Measurements from ENCODE around the gene CNBP.

The CNBP gene

GRCh38 chr3:129120254-129121004 lies 63.3 kb downstream of the CNBP start:
- H3K9ac ChIP-seq (ENCODE audit: low read depth, low read length, poor library complexity): peak overlapping the region; percentile 83
- no peak overlapping the region for H3K27ac ChIP-seq (replicated peaks; ENCODE audit: low read length)
- H3K23ac ChIP-seq (ENCODE audit: low read depth, low read length, poor library complexity): peak overlapping the region; percentile 31
- peaks cover 14 to 23% of the 10 kb centered on the region in 2 donors for H3K4me1 ChIP-seq (ENCODE audit: control insufficient read depth in 2 of 2, insufficient read depth in 1 of 2, low read depth in 1 of 2, low read length in 2 of 2)
- H2BK12ac ChIP-seq (ENCODE audit: low read length): no peak overlapping the region
- WGBS, 2 donors (ENCODE audit: extremely low coverage in 2 of 2, insufficient read length in 2 of 2, insufficient replicate concordance in 1 of 2): no CpG with 5 or more reads among the region's 18 CpGs
- H3K9me3 ChIP-seq (replicated peaks in 1 of 2; ENCODE audit: control insufficient read depth in 2 of 2, insufficient read depth in 1 of 2, low read depth in 1 of 2, low read length in 2 of 2): no peaks in the 10 kb centered on the region
- H3K79me1 ChIP-seq (ENCODE audit: low read depth, low read length): no peaks in the 10 kb centered on the region
- no peak overlapping the region for H2BK5ac ChIP-seq (ENCODE audit: low read length)
- peak overlapping the region; percentile 90 for H2AFZ ChIP-seq (ENCODE audit: low read length)
- H2BK120ac ChIP-seq (ENCODE audit: low read depth, low read length): no peak overlapping the region
- H3K4me2 ChIP-seq (ENCODE audit: insufficient read depth, low read length, poor library complexity, severe bottlenecking): peak overlapping the region; percentile 87
- peak; percentile 55 for DNase-seq (ENCODE audit: low spot score)
- no peak overlapping the region for H4K8ac ChIP-seq (ENCODE audit: low read depth, low read length)
- peak overlapping the region; percentile 72 to 89 for H3K4me3 ChIP-seq (ENCODE audit: low read length in 2 of 2)
- H2BK15ac ChIP-seq (ENCODE audit: low read length): no peak overlapping the region
- no peak overlapping the region for H4K91ac ChIP-seq (ENCODE audit: low read depth, low read length, poor library complexity)
- H3K27me3 ChIP-seq (ENCODE audit: control insufficient read depth in 3 of 3, insufficient read depth in 3 of 3, low read depth in 1 of 3, low read length in 3 of 3): no peaks in the 10 kb centered on the region
- H3K4ac ChIP-seq (ENCODE audit: low read length): no peak overlapping the region
- H2AK5ac ChIP-seq (ENCODE audit: low read depth, low read length): peak overlapping the region; percentile 23
- peak overlapping the region; percentile 86 for H3K18ac ChIP-seq (ENCODE audit: low read length)
- H3K36me3 ChIP-seq (replicated peaks in 1 of 2; ENCODE audit: control insufficient read depth in 2 of 2, insufficient read depth in 2 of 2, low read length in 2 of 2): peaks cover 0 to 17% of the 10 kb centered on the region in 2 donors
- H3K14ac ChIP-seq (ENCODE audit: low read length): no peak overlapping the region

- no peak overlapping the region for H4K8ac ChIP-seq (ENCODE audit: low read depth, low read length)
- no peak overlapping the region for H4K91ac ChIP-seq (ENCODE audit: low read depth, low read length, poor library complexity)
- H2BK12ac ChIP-seq (ENCODE audit: low read length): no peak overlapping the region
- H2BK5ac ChIP-seq (ENCODE audit: low read length): no peak overlapping the region
- peaks cover 17 to 23% of the 10 kb centered on the region in 2 donors for H3K4me1 ChIP-seq (ENCODE audit: control insufficient read depth in 2 of 2, insufficient read depth in 1 of 2, low read depth in 1 of 2, low read length in 2 of 2)
- H3K18ac ChIP-seq (ENCODE audit: low read length): no peak overlapping the region
- H3K9me3 ChIP-seq (replicated peaks in 1 of 2; ENCODE audit: control insufficient read depth in 2 of 2, insufficient read depth in 1 of 2, low read depth in 1 of 2, low read length in 2 of 2): no peaks in the 10 kb centered on the region
- no peak overlapping the region for H3K23ac ChIP-seq (ENCODE audit: low read depth, low read length, poor library complexity)
- H3K9ac ChIP-seq (ENCODE audit: low read depth, low read length, poor library complexity): no peak overlapping the region
- no peak for DNase-seq (ENCODE audit: low spot score)
- no peak overlapping the region for H2AK5ac ChIP-seq (ENCODE audit: low read depth, low read length)
- no peaks in the 10 kb centered on the region for H3K79me1 ChIP-seq (ENCODE audit: low read depth, low read length)
- no peak overlapping the region for H3K27ac ChIP-seq (replicated peaks; ENCODE audit: low read length)
- no peaks in the 10 kb centered on the region for H3K27me3 ChIP-seq (ENCODE audit: control insufficient read depth in 3 of 3, insufficient read depth in 3 of 3, low read depth in 1 of 3, low read length in 3 of 3)
- no peak overlapping the region for H3K4ac ChIP-seq (ENCODE audit: low read length)
- WGBS, 2 donors (ENCODE audit: extremely low coverage in 2 of 2, insufficient read length in 2 of 2, insufficient replicate concordance in 1 of 2): no CpG with 5 or more reads among the region's 13 CpGs
- H3K4me3 ChIP-seq (ENCODE audit: low read length in 2 of 2): peak overlapping the region in 1 of 2 donors; percentile 72
- H3K14ac ChIP-seq (ENCODE audit: low read length): no peak overlapping the region
- H3K4me2 ChIP-seq (ENCODE audit: insufficient read depth, low read length, poor library complexity, severe bottlenecking): no peak overlapping the region
- H2BK15ac ChIP-seq (ENCODE audit: low read length): no peak overlapping the region
- no peak overlapping the region for H2AFZ ChIP-seq (ENCODE audit: low read length)
- H3K36me3 ChIP-seq (replicated peaks in 1 of 2; ENCODE audit: control insufficient read depth in 2 of 2, insufficient read depth in 2 of 2, low read length in 2 of 2): peaks cover 0 to 23% of the 10 kb centered on the region in 2 donors
- H2BK120ac ChIP-seq (ENCODE audit: low read depth, low read length): no peak overlapping the region
These were observed 64.2 kb downstream of the CNBP start for GRCh38 chr3:129119365-129120100.

DNA sequence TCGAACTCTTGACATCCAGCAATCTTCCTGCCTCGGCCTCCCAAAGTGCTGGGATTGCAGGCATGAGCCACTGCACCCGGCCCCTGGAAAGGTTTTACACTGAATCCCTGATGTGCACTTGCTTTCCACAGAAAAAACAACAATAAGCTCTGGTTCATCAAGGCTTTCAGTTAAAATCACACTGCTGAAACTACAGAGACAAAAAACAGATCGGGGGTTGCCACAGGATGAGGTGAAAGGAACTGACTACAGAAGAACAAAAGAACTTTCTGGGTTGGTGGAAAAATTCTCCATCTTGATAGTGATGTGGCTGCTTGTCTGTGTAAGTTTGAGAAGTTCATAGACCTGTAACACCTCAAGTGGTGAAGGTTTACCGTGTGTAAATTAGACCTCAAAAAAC lies 65.0 kb downstream of the CNBP start:
- H3K9ac ChIP-seq (ENCODE audit: low read depth, low read length, poor library complexity): no peak overlapping the region
- peaks cover 19 to 23% of the 10 kb centered on the region in 2 donors for H3K4me1 ChIP-seq (ENCODE audit: control insufficient read depth in 2 of 2, insufficient read depth in 1 of 2, low read depth in 1 of 2, low read length in 2 of 2)
- no peak overlapping the region for H4K91ac ChIP-seq (ENCODE audit: low read depth, low read length, poor library complexity)
- H3K27me3 ChIP-seq (ENCODE audit: control insufficient read depth in 3 of 3, insufficient read depth in 3 of 3, low read depth in 1 of 3, low read length in 3 of 3): no peaks in the 10 kb centered on the region
- H2BK5ac ChIP-seq (ENCODE audit: low read length): no peak overlapping the region
- no peak overlapping the region for H2BK120ac ChIP-seq (ENCODE audit: low read depth, low read length)
- no peak for DNase-seq (ENCODE audit: low spot score)
- no peak overlapping the region for H3K4me3 ChIP-seq (ENCODE audit: low read length in 2 of 2)
- no peak overlapping the region for H4K8ac ChIP-seq (ENCODE audit: low read depth, low read length)
- no peaks in the 10 kb centered on the region for H3K79me1 ChIP-seq (ENCODE audit: low read depth, low read length)
- H2AK5ac ChIP-seq (ENCODE audit: low read depth, low read length): no peak overlapping the region
- no CpG with 5 or more reads among the region's 5 CpGs for WGBS, 2 donors (ENCODE audit: extremely low coverage in 2 of 2, insufficient read length in 2 of 2, insufficient replicate concordance in 1 of 2)
- no peak overlapping the region for H3K18ac ChIP-seq (ENCODE audit: low read length)
- no peak overlapping the region for H2AFZ ChIP-seq (ENCODE audit: low read length)
- no peak overlapping the region for H3K4me2 ChIP-seq (ENCODE audit: insufficient read depth, low read length, poor library complexity, severe bottlenecking)
- no peak overlapping the region for H3K27ac ChIP-seq (replicated peaks; ENCODE audit: low read length)
- H3K36me3 ChIP-seq (replicated peaks in 1 of 2; ENCODE audit: control insufficient read depth in 2 of 2, insufficient read depth in 2 of 2, low read length in 2 of 2): peaks cover 0 to 30% of the 10 kb centered on the region in 2 donors
- no peak overlapping the region for H2BK12ac ChIP-seq (ENCODE audit: low read length)
- no peak overlapping the region for H2BK15ac ChIP-seq (ENCODE audit: low read length)
- H3K9me3 ChIP-seq (replicated peaks in 1 of 2; ENCODE audit: control insufficient read depth in 2 of 2, insufficient read depth in 1 of 2, low read depth in 1 of 2, low read length in 2 of 2): no peaks in the 10 kb centered on the region
- H3K14ac ChIP-seq (ENCODE audit: low read length): no peak overlapping the region
- no peak overlapping the region for H3K23ac ChIP-seq (ENCODE audit: low read depth, low read length, poor library complexity)
- no peak overlapping the region for H3K4ac ChIP-seq (ENCODE audit: low read length)

All from neuronal stem cell (in vitro differentiated cells).